GM21528 (cell line): ENCODE data around the gene IL36B.

Experiments
- ATAC-seq: cut with Tn5 transposase; IDR thresholded peaks from one replicate; pipeline ENCODE4 v1.9.1; 2021; ENCODE audit warnings: mild to moderate bottlenecking, moderate library complexity; ENCODE audit not compliant: unreplicated experiment, low FRiP score

The IL36B gene

GRCh38 chr2:113076954-113077669, 24.4 kb upstream of the IL36B start:
- ATAC-seq: no peak

DNA sequence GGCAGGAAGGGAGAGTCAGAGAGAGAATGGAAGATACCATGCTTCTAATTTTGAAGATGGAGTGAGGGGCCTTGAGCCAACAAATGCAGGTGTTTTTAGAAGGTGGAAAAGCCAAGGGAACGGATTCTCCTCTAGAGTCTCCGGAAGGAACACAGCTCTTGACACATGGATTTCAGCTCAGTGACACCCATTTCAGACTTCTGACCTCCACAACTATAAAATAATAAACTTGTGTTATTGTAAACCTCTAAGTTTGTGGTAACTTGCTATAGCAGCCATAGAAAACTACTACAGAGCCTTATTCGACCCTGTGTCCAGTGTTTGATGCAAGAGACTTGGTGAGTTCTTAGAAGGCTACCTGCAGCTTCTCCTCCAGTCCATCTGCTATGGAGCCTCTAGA, 22.9 kb upstream of the IL36B start:
- ATAC-seq: no peak

DNA sequence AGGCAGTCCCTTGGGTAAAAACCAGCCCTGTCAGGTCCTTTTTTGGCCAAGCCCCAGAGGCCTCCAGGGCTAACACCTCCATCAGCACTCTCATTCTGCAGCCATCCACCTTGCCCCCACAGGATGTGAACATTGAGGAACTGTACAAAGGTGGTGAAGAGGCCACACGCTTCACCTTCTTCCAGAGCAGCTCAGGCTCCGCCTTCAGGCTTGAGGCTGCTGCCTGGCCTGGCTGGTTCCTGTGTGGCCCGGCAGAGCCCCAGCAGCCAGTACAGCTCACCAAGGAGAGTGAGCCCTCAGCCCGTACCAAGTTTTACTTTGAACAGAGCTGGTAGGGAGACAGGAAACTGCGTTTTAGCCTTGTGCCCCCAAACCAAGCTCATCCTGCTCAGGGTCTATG, 22.4 kb upstream of the IL36B start:
- ATAC-seq: no peak

DNA sequence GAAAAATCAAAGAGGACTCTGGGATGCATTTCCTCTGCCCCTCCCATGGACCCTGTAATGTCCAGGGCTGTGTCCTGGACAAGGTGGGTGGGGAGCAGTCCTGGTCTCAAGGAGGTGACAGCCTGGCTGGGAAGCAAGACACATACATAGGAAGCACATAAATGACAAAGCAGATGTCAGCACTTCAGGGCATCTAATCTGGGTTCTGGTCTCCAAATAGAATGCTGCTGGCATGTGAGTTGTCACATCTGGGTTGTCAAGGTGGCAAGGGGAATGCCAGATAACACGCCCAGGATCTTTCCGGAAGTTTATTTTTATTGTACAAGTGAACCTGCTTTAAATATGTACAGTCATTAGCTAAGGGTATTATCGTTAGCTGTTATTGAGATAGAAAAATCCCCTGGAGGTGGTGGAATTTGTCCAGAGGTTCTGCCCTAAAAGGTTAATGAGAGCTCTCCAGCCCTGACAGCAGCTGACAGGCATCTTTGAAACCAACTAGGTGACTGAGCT, 20.7 kb upstream of the IL36B start:
- no peak for ATAC-seq

- no peak for ATAC-seq
Measured at GRCh38 chr2:113072584-113072983, 19.9 kb upstream of the IL36B start.

- no peak for ATAC-seq
Measured at GRCh38 chr2:113070606-113070975, 17.9 kb upstream of the IL36B start.

DNA sequence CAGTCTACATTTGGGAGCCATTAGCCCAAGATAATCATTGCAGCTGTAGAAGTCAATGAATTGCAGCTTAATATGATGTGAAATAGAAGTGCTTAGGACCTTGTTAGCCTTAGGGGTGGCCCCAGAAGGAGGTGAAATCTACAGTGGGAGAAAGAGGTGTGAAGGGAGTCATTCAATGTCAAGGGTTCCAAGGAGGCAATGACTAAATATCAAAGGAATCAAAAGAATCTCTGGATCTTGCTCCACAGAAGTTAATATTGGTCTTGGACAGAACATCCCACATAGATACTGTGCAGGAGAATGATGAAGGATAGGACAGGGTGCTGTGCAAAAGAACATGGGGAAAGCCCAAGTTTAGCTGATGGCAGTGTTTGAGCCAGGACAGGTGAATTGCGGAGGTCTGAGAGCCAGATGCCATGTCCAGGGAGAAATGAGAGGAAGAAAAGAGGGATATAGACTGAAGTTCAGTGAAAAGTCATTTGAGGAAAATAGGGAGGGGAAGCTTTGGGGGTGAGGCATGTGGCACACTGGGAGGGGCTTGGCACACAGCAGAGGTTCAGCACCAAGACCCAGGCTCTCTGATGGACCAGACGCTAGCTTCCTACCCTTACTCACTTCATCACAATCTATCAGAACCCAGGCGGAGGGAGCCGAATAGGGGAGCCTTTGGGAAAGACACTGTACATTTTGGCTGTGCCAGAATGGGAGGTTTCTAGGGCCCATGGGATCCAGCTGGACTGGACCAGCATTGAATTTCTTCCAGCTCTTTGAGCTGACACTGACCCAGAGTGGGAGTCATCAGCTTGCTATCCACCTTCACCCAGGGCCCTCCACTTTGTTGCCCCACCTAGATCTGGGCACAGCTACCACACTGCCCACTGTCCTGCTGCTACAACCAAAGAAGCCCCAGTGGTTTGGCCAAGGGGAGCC, 17.3 kb upstream of the IL36B start:
- no peak for ATAC-seq

- no peak for ATAC-seq
Measured at GRCh38 chr2:113068706-113069485, 16.2 kb upstream of the IL36B start.

GRCh38 chr2:113068249-113068648, 15.6 kb upstream of the IL36B start:
- no peak for ATAC-seq

- ATAC-seq: no peak
Measured at GRCh38 chr2:113067681-113068080, 15.0 kb upstream of the IL36B start, which contains the start of gene IL1F10. IL1F10 (plus strand) TSS chr2:113067970; CDS start chr2:113072739, 4,769 bp downstream.

DNA sequence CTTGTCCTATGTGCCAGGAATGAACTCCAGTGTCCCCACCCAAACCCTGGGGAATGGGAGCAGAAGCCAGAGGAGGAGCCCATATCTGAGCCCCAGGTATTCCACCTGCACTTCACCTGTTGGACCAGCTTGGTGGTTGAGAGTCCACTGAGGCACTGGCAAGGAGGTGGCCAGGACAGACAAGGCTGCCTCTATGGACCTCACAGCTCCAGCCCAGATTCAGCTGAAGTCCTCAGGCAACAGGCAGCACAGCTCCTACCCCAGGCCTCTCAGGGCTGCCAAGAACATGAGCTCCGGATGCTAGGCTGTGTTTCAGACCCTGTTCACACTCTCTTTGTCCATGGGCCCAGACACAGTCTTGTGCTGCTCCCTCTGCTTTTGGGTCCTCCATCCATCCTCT, 12.2 kb upstream of the IL36B start:
- no peak for ATAC-seq

DNA sequence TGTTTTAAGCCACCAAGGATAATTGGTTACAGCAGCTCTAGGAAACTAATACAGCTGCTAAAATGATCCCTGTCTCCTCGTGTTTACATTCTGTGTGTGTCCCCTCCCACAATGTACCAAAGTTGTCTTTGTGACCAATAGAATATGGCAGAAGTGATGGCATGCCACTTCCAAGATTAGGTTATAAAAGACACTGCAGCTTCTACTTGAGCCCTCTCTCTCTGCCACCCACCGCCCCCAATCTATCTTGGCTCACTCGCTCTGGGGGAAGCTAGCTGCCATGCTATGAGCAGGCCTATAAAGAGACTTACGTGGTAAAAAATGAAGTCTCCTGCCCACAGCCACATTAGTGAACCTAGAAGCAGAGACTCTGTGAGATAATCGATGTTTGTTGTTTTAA, 11.6 kb upstream of the IL36B start:
- ATAC-seq: no peak

DNA sequence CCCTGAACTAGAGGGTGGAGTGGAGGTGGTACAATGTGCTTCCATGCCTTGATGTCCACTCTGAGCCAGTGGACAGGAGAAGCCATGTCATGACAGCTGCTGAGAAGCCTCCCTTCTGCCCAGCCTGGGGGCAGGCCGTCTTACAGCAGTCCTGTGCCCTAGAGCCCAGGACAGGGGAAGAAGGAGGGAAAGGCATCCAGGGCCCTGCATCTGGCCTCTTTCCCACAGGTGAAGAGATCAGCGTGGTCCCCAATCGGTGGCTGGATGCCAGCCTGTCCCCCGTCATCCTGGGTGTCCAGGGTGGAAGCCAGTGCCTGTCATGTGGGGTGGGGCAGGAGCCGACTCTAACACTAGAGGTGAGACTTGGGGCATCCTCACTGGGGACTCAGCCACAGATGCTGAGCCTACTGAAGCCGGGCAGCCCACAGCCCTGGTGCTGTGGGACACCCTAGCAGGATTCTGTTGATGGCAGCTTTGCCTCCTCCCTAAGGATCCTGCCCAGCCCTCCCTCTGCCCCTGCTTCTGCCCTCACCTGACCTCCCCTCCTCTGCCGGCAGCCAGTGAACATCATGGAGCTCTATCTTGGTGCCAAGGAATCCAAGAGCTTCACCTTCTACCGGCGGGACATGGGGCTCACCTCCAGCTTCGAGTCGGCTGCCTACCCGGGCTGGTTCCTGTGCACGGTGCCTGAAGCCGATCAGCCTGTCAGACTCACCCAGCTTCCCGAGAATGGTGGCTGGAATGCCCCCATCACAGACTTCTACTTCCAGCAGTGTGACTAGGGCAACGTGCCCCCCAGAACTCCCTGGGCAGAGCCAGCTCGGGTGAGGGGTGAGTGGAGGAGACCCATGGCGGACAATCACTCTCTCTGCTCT, 9.5 kb upstream of the IL36B start:
- ATAC-seq: no peak

- no peak for ATAC-seq
Measured at GRCh38 chr2:113061241-113061640, 8.6 kb upstream of the IL36B start.

DNA sequence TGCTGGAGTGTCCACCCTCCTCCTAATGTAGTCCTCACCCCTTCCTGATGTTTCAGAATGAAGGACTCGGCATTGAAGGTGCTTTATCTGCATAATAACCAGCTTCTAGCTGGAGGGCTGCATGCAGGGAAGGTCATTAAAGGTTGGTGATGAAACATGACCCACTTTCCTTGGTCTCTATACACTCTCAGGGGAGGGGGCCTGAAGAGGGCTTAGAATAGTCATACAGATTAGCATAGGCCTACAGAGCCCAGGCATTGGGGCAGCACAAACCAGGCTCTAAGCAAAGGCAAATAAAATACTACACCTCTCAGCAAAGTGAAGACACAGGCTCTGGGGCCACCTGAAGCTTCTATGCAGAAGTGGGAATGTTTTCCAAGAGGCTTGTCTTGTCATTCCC, 8.1 kb upstream of the IL36B start:
- ATAC-seq: no peak

DNA sequence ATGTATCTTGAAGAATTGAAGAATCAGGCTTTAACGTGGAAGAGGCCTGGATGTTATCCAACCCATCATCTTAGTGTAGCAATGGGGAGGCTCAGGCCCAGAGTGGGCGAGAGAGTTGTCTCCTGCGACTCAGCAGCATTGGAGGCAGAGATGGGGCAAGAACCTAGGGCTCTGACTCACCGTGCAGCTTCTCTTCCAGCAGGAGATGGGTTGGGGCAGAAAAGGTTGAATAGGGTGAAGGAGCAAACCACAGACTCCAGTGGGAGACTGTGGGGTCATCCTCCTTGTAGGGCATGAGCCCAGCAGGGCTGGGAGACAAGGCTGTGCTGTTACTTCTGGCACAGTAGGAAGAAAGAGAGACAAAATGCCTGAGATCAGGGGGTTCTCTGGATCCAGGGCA, 7.7 kb upstream of the IL36B start:
- no peak for ATAC-seq

DNA sequence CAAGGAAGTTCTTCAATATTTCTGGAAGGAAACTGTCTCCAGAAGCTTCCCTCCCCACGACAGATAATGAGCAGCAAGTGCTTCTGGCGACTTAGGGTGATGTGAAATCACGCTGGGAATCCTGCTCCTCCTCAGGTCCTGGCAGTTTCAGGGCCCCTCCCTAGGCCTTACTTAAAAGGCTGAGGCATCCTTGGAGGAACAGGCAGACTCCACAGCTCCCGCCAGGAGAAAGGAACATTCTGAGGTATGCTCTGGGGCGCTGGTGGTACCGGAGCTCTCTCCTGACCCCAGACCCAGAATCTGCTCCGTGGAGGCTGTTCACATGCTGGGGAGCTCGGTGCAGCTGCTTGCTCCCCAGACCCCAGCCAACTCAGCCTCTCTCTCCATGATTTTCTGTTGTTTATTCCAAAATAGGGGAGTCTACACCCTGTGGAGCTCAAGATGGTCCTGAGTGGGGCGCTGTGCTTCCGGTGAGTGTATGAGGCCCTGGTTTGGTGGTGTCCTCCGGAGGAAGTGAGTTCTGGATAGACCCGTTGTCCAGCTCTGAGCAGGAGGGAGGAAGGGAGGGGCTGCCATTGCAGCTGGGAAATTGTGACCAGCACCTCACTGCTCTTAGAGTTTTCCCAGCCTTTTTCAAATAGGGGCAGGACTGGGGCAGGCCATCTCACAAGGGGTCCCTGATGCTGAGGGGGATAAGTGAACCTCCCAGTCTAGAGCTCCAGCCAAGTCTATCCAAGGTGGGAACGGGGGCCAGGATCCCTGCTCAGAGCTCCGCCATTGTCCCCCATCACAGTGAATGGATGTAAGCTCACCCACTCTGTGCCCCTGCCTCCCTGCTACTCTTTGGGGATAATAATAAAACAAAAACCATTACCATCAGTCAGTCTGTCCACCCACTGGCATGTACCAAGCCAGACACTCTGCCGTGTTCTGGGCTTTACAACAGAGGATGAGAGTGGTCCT, 6.6 kb upstream of the IL36B start, which contains the start of gene IL36RN:
TSS of gene IL36RN (plus strand) at position 201 of the 963 bp plus-strand sequence. CDS start at position 442, 241 bp downstream.
- no peak for ATAC-seq

GRCh38 chr2:113058411-113058994, 5.8 kb upstream of the IL36B start:
- ATAC-seq: no peak
